ENCODE data around the gene N4BP3.
A peak's percentile ranks its signal among the peaks of the same experiment; 100 is the strongest.

N4BP3 gene

GRCh38 chr5:178143246-178143645 is 29.9 kb downstream of the N4BP3 start:
- Histone ChIP-seq H3K9me3 (ENCODE audit: control insufficient read depth, insufficient read depth, low read length) (no peaks in the 10 kb centered on the region), H3K4me3 (ENCODE audit: low read depth, low read length) (no peak overlapping the region), H3K27me3 (ENCODE audit: control insufficient read depth, insufficient read depth, low read length) (no peaks in the 10 kb centered on the region), H3K9ac (ENCODE audit: low read depth, low read length) (no peak overlapping the region), H3K36me3 (ENCODE audit: control insufficient read depth, insufficient read depth, low read length) (peaks cover 64% of the 10 kb centered on the region), H3K4me1 (ENCODE audit: control insufficient read depth, insufficient read depth, low read length) (no peaks in the 10 kb centered on the region)

- H3K9ac ChIP-seq (ENCODE audit: low read depth, low read length): no peak overlapping the region
- H3K9me3 ChIP-seq (ENCODE audit: control insufficient read depth, insufficient read depth, low read length): no peaks in the 10 kb centered on the region
- H3K4me3 ChIP-seq (ENCODE audit: low read depth, low read length): no peak overlapping the region
- no peaks in the 10 kb centered on the region for H3K4me1 ChIP-seq (ENCODE audit: control insufficient read depth, insufficient read depth, low read length)
- H3K27me3 ChIP-seq (ENCODE audit: control insufficient read depth, insufficient read depth, low read length): no peaks in the 10 kb centered on the region
- peaks cover 71% of the 10 kb centered on the region for H3K36me3 ChIP-seq (ENCODE audit: control insufficient read depth, insufficient read depth, low read length)
Measured at GRCh38 chr5:178143901-178144300, 30.6 kb downstream of the N4BP3 start.

- Histone ChIP-seq H3K9me3 (ENCODE audit: control insufficient read depth, insufficient read depth, low read length) (no peaks in the 10 kb centered on the region), H3K4me3 (ENCODE audit: low read depth, low read length) (no peak overlapping the region), H3K9ac (ENCODE audit: low read depth, low read length) (no peak overlapping the region), H3K4me1 (ENCODE audit: control insufficient read depth, insufficient read depth, low read length) (no peaks in the 10 kb centered on the region), H3K27me3 (ENCODE audit: control insufficient read depth, insufficient read depth, low read length) (no peaks in the 10 kb centered on the region), H3K36me3 (ENCODE audit: control insufficient read depth, insufficient read depth, low read length) (peaks cover 82% of the 10 kb centered on the region)
Measured at GRCh38 chr5:178145965-178146820, 32.9 kb downstream of the N4BP3 start.

GRCh38 chr5:178147406-178147805 is 34.1 kb downstream of the N4BP3 start:
- H3K9me3 ChIP-seq (ENCODE audit: control insufficient read depth, insufficient read depth, low read length): no peaks in the 10 kb centered on the region
- H3K4me3 ChIP-seq (ENCODE audit: low read depth, low read length): no peak overlapping the region
- no peaks in the 10 kb centered on the region for H3K4me1 ChIP-seq (ENCODE audit: control insufficient read depth, insufficient read depth, low read length)
- no peak overlapping the region for H3K9ac ChIP-seq (ENCODE audit: low read depth, low read length)
- H3K36me3 ChIP-seq (ENCODE audit: control insufficient read depth, insufficient read depth, low read length): peaks cover 79% of the 10 kb centered on the region
- H3K27me3 ChIP-seq (ENCODE audit: control insufficient read depth, insufficient read depth, low read length): no peaks in the 10 kb centered on the region

- no peaks in the 10 kb centered on the region for H3K4me1 ChIP-seq (ENCODE audit: control insufficient read depth, insufficient read depth, low read length)
- H3K9ac ChIP-seq (ENCODE audit: low read depth, low read length): no peak overlapping the region
- no peak overlapping the region for H3K4me3 ChIP-seq (ENCODE audit: low read depth, low read length)
- peaks cover 62% of the 10 kb centered on the region for H3K36me3 ChIP-seq (ENCODE audit: control insufficient read depth, insufficient read depth, low read length)
- H3K9me3 ChIP-seq (ENCODE audit: control insufficient read depth, insufficient read depth, low read length): no peaks in the 10 kb centered on the region
- H3K27me3 ChIP-seq (ENCODE audit: control insufficient read depth, insufficient read depth, low read length): no peaks in the 10 kb centered on the region
Measured at GRCh38 chr5:178149199-178149932, 36.0 kb downstream of the N4BP3 start.

GRCh38 chr5:178150977-178151734 is 37.8 kb downstream of the N4BP3 start:
- no peaks in the 10 kb centered on the region for H3K4me1 ChIP-seq (ENCODE audit: control insufficient read depth, insufficient read depth, low read length)
- no peaks in the 10 kb centered on the region for H3K9me3 ChIP-seq (ENCODE audit: control insufficient read depth, insufficient read depth, low read length)
- H3K27me3 ChIP-seq (ENCODE audit: control insufficient read depth, insufficient read depth, low read length): no peaks in the 10 kb centered on the region
- H3K9ac ChIP-seq (ENCODE audit: low read depth, low read length): no peak overlapping the region
- peaks cover 49% of the 10 kb centered on the region for H3K36me3 ChIP-seq (ENCODE audit: control insufficient read depth, insufficient read depth, low read length)
- no peak overlapping the region for H3K4me3 ChIP-seq (ENCODE audit: low read depth, low read length)

GRCh38 chr5:178152491-178153444 is 39.4 kb downstream of the N4BP3 start:
- Histone ChIP-seq H3K4me3 (ENCODE audit: low read depth, low read length) (peak overlapping the region; percentile 90), H3K9me3 (ENCODE audit: control insufficient read depth, insufficient read depth, low read length) (no peaks in the 10 kb centered on the region), H3K4me1 (ENCODE audit: control insufficient read depth, insufficient read depth, low read length) (no peaks in the 10 kb centered on the region), H3K27me3 (ENCODE audit: control insufficient read depth, insufficient read depth, low read length) (no peaks in the 10 kb centered on the region), H3K9ac (ENCODE audit: low read depth, low read length) (peak overlapping the region; percentile 83), H3K36me3 (ENCODE audit: control insufficient read depth, insufficient read depth, low read length) (peaks cover 33% of the 10 kb centered on the region)

- H3K4me3 ChIP-seq (ENCODE audit: low read depth, low read length): peak within 1 kb of the TSS; percentile 90
- no peaks in the 10 kb centered on the region for H3K4me1 ChIP-seq (ENCODE audit: control insufficient read depth, insufficient read depth, low read length)
- H3K27me3 ChIP-seq (ENCODE audit: control insufficient read depth, insufficient read depth, low read length): no peaks in the 10 kb centered on the region
- peak within 1 kb of the TSS; percentile 83 for H3K9ac ChIP-seq (ENCODE audit: low read depth, low read length)
- H3K9me3 ChIP-seq (ENCODE audit: control insufficient read depth, insufficient read depth, low read length): no peaks in the 10 kb centered on the region
- peaks cover 24% of the 10 kb centered on the region for H3K36me3 ChIP-seq (ENCODE audit: control insufficient read depth, insufficient read depth, low read length)
Measured at GRCh38 chr5:178153530-178154340, 40.4 kb downstream of the N4BP3 start, which contains the start of gene NHP2. Gene NHP2 (minus strand): TSS chr5:178153885. CDS start chr5:178153817, 68 bp downstream.

GRCh38 chr5:178155065-178155464 is 41.7 kb downstream of the N4BP3 start:
- H3K4me3 ChIP-seq (ENCODE audit: low read depth, low read length): no peak overlapping the region
- no peak overlapping the region for H3K9ac ChIP-seq (ENCODE audit: low read depth, low read length)
- no peaks in the 10 kb centered on the region for H3K4me1 ChIP-seq (ENCODE audit: control insufficient read depth, insufficient read depth, low read length)
- H3K9me3 ChIP-seq (ENCODE audit: control insufficient read depth, insufficient read depth, low read length): no peaks in the 10 kb centered on the region
- peaks cover 11% of the 10 kb centered on the region for H3K36me3 ChIP-seq (ENCODE audit: control insufficient read depth, insufficient read depth, low read length)
- no peaks in the 10 kb centered on the region for H3K27me3 ChIP-seq (ENCODE audit: control insufficient read depth, insufficient read depth, low read length)

GRCh38 chr5:178160176-178160575 is 46.8 kb downstream of the N4BP3 start:
- Histone ChIP-seq H3K4me3 (ENCODE audit: low read depth, low read length) (no peak overlapping the region), H3K36me3 (ENCODE audit: control insufficient read depth, insufficient read depth, low read length) (no peaks in the 10 kb centered on the region), H3K9me3 (ENCODE audit: control insufficient read depth, insufficient read depth, low read length) (no peaks in the 10 kb centered on the region), H3K27me3 (ENCODE audit: control insufficient read depth, insufficient read depth, low read length) (peaks cover 2% of the 10 kb centered on the region), H3K9ac (ENCODE audit: low read depth, low read length) (no peak overlapping the region), H3K4me1 (ENCODE audit: control insufficient read depth, insufficient read depth, low read length) (peaks cover 4% of the 10 kb centered on the region)

All from iPS-15b (cell line).